Measurements from ENCODE around the gene USF2. TPM values are rescaled to one million over a fixed set of nuclear protein-coding genes. Genes with fewer than 3 reads are reported as not detected.
"Not testable (repeated sequence)": the region's sequence is repeated elsewhere in the genome, so short reads cannot be mapped to it uniquely, and the experiment has no call there.

The USF2 gene
- 29.2 and 49.7 TPM in 2 replicates for total RNA-seq

- no peak for DNase-seq (ENCODE audit: low read depth)
Observed at GRCh38 chr19:35268536-35269437, at the start of gene USF2. Gene USF2, plus strand, starts transcription at chr19:35268962. Its CDS starts 140 bp downstream, at chr19:35269102.

- DNase-seq (ENCODE audit: low read depth), result no peak
Observed at GRCh38 chr19:35219008-35219407, 49.8 kb upstream of the USF2 start.

GRCh38 chr19:35220315-35220921, 48.3 kb upstream of the USF2 start:
- DNase-seq (ENCODE audit: low read depth), result no peak

- DNase-seq (ENCODE audit: low read depth), result not testable (repeated sequence)
Observed at GRCh38 chr19:35220973-35221590, 47.7 kb upstream of the USF2 start.

GRCh38 chr19:35222373-35223015, 46.3 kb upstream of the USF2 start:
- DNase-seq (ENCODE audit: low read depth), result no peak

- DNase-seq (ENCODE audit: low read depth), result no peak
Observed at GRCh38 chr19:35223084-35223790, 45.5 kb upstream of the USF2 start.

- DNase-seq (ENCODE audit: low read depth), result no peak
Observed at GRCh38 chr19:35223862-35224505, 44.8 kb upstream of the USF2 start.

GRCh38 chr19:35224681-35225571, 43.8 kb upstream of the USF2 start:
- no peak for DNase-seq (ENCODE audit: low read depth)

- no peak for DNase-seq (ENCODE audit: low read depth)
Observed at GRCh38 chr19:35225951-35226350, 42.8 kb upstream of the USF2 start.

GRCh38 chr19:35226748-35227147, 42.0 kb upstream of the USF2 start:
- DNase-seq (ENCODE audit: low read depth), result no peak

GRCh38 chr19:35228177-35228930, 40.4 kb upstream of the USF2 start, which contains the start of gene FAM187B:
Gene FAM187B, minus strand, starts transcription at chr19:35228739. Its CDS starts 59 bp downstream, at chr19:35228680.
- no peak for DNase-seq (ENCODE audit: low read depth)

GRCh38 chr19:35229601-35230000, 39.2 kb upstream of the USF2 start:
- no peak for DNase-seq (ENCODE audit: low read depth)

- no peak for DNase-seq (ENCODE audit: low read depth)
Observed at GRCh38 chr19:35231956-35232645, 36.7 kb upstream of the USF2 start.

GRCh38 chr19:35232912-35233311, 35.9 kb upstream of the USF2 start:
- DNase-seq (ENCODE audit: low read depth), result no peak

GRCh38 chr19:35236638-35237400, 31.9 kb upstream of the USF2 start:
- DNase-seq (ENCODE audit: low read depth), result no peak

- DNase-seq (ENCODE audit: low read depth), result not testable (repeated sequence)
Observed at GRCh38 chr19:35239597-35239996, 29.2 kb upstream of the USF2 start.

- DNase-seq (ENCODE audit: low read depth), result no peak
Observed at GRCh38 chr19:35240327-35240726, 28.4 kb upstream of the USF2 start.

GRCh38 chr19:35241417-35241816, 27.3 kb upstream of the USF2 start:
- no peak for DNase-seq (ENCODE audit: low read depth)
